NCI-H82 (cell line): ENCODE results near the gene SIRPA.
A peak's percentile ranks its signal among the peaks of the same experiment; 100 is the strongest.

Source experiments
- DNase-seq: peaks from one replicate; lab custom pipeline; 2025; lab: John Stamatoyannopoulos, UW

SIRPA gene

GRCh38 chr20:1933465-1933870 is 38.3 kb downstream of the SIRPA start:
- no peak for DNase-seq

DNA sequence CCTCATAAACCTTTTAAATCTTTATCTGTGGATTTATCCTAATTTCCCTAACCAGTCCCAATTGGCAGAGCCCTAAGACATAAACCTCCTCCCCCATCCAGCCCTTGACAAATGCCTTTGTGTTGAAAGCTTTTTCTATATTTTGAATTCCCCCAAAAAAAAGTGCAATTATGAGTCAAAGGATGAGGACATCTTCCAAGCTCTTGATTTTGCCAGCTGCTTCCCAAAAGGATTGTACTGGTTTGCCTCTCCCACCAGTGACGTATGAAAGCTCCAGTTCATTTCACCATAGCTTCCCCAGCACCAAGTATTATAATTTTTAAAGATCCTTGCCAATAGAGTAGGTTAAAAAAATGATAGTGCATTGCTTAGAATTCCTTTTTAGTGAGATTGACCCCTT is 38.9 kb downstream of the SIRPA start:
- no peak for DNase-seq

- DNase-seq = no peak
Measured at GRCh38 chr20:1934721-1935573, 39.7 kb downstream of the SIRPA start.

DNA sequence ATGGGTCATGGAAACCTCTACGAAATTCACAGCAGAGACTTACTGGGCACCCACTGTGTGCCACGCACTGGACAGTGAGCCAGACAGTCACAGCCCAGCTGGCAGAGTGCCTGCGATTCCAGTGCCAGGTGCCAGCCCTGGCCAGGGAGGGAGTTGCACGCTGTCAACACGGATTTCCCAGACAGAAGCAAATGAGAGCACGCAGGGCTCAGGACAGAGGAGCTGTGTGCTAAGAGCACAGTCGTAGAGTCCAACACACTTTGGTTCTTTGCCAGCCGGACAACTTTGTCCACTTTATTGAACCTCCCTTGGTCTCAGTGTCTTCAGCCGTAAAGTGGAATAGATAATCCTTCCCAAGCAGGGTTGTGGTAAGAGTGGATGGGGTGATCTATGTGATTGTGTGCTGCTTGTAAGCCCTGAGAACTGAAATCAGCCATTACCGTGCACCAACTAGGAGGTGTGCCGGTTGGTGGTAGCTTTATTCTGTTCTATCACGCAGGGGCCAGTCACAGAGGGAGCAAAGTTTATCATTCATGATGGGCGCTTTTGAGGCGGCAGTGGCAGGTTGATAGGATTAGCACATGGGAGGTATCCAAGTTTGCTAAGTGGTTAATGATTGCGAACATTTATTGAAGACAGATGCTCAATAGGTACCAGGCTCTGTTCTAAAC is 40.6 kb downstream of the SIRPA start:
- peak; percentile 4 for DNase-seq

GRCh38 chr20:1937316-1937976 is 42.2 kb downstream of the SIRPA start:
- no peak for DNase-seq

DNA sequence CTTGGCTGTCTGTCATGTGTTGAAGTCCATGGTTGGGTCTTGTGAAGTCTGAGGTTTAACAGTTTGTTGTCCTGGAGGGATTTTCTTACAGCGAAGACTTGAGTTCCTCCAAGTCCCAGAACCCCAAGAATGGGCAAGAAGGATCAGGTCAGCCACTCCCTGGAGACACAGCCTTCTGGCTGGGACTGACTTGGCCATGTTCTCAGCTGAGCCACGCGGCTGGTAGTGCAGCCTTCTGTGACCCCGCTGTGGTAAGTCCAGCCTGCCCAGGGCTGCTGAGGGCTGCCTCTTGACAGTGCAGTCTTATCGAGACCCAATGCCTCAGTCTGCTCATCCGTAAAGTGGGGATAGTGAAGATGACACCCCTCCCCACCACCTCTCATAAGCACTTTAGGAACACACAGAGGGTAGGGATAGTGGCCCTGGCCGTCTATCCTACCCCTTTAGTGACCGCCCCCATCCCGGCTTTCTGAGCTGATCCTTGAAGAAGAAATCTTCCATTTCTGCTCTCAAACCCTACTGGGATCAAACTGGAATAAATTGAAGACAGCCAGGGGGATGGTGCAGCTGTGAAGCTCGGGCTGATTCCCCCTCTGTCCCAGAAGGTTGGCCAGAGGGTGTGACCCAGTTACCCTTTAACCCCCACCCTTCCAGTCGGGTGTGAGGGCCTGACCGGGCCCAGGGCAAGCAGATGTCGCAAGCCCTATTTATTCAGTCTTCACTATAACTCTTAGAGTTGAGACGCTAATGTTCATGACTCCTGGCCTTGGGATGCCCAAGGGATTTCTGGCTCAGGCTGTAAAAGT is 43.5 kb downstream of the SIRPA start:
- DNase-seq = no peak

DNA sequence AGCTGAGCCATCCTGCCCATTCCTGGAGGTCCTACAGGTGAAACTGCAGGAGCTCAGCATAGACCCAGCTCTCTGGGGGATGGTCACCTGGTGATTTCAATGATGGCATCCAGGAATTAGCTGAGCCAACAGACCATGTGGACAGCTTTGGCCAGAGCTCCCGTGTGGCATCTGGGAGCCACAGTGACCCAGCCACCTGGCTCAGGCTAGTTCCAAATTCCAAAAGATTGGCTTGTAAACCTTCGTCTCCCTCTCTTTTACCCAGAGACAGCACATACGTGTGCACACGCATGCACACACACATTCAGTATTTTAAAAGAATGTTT is 44.0 kb downstream of the SIRPA start:
- no peak for DNase-seq

- DNase-seq = no peak
Measured at GRCh38 chr20:1940581-1940980, 45.4 kb downstream of the SIRPA start.

DNA sequence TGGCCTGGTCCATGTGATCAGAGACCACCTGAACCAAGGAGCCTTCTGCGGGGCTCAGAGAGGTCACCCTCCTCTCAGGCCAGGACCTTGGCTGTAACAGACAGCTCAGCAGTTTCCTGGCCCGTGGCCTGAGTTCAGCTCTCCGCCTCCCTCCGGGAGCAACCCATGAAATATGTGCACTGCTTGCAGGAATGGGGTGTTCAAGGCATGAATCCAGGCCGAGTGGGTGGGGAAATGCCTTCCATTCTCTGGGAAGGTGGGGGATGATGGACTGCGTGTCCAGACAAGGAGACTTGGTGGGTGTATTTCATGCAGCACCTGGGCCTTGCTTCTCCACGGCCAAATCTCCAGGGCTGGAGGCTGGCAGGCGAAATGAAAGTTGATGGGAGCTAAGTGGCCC is 46.0 kb downstream of the SIRPA start:
- DNase-seq = no peak

DNA sequence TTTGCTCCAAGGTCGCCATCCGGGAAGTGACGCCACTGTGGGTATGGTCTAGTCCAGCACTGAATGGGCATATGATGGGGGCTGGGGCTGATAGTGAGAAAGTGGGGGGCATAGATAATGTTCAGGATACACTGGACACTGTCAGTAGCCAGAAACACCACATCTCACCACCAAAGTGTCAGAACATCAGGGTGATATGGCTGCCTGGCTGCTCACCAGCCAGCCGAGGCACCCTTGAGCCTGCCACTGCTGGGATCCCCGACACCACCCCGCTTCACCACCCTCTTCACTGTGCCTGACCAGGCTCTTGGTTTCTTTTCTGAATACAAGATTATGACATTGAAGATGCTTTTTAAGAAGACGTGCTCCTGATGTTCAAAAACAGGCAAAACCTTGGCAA is 46.9 kb downstream of the SIRPA start:
- DNase-seq = no peak

GRCh38 chr20:1942486-1943274 is 47.5 kb downstream of the SIRPA start:
- no peak for DNase-seq

DNA sequence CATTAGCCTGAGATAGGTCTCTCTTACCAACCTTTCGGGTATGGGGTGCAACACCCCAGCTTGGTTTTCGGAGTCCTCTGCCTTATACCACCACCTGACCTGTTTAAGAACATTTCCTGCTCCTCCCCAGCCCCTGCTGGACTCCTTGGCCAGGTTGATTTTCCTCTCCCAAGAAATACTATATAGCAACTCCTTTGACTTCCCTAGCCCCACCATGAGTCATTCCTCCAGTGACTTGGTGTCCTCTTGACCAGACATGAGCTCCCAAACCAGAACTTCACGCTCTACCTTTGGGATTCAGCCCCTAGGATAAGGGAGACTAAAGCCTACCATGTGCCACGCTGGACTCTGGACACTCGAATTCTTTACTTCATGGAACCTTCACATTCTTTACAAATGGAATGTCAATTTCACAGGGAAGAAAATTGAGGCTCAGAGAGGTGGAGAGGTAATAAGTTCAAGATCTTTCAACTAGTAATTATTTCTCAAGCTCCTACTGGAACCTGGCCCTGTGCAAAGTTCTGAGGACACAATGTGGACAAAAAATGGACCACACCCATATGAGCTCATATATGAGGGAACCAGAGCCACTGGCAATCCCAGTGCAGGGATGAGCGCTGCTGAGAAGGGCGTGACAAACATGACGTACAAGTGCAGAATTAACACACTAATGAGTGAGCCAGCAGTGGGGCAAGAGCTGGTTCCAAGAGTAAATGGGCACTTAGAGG is 48.2 kb downstream of the SIRPA start:
- DNase-seq = no peak

DNA sequence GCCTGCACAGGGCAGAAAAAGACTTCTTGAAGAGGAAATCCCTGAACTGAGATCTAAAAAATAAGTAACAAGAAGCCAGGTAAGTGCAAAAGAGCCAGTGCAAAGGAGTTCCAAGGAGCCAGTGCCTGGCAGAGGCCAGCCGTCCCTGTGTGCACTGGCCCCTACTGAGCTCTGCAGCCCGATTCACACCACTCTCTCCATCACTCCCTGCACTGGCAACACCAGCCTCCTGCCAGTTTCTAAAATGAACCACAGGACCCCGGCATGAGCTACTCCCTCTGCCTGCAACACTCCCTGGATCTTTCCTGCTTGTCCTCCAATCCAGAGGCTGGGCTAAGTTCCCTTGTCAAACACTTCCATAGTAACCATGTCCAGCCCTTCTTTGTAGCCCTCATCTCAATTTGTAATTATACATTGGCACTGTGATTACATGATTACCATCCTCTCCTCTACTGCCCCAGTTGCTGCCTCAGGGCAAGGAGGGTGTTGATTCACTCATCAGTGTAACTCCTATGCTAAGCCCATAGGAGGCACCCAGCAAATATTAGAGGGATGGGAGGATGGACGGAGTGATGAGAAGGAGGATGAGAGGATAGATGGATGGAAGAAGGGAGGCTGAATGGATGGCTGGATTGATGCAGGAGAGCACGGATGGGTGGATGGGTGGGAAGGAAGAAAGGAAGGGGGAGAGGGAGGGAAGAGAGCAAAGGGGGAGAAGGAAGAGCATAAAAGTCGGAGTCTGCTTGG is 49.3 kb downstream of the SIRPA start:
- no peak for DNase-seq

DNA sequence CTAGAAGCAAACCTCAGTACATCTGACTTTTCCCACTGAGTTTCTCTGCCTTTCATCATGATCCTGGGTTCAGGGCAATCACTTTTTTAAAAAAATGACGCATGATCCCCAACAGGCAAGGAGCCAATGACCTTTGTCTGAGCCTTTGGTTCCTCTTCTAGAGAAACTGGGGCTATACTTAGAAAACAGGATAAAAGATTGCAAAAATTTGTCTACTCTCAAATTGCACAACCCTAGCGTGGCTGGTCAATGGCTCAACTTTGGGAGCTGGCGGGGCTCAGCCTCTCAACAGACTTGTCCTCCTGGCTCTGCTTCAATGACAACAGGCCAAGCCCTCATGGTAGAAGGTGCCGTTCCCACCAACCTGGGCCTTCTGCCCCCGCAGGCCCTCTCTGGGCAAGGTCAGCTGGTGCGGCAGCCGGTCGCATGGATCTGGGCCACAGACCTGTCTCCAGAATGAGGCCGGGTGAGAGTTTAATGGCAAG is 50.0 kb downstream of the SIRPA start:
- no peak for DNase-seq

- no peak for DNase-seq
Measured at GRCh38 chr20:1945660-1946059, 50.5 kb downstream of the SIRPA start.

- no peak for DNase-seq
Measured at GRCh38 chr20:1946442-1946761, 51.2 kb downstream of the SIRPA start.

DNA sequence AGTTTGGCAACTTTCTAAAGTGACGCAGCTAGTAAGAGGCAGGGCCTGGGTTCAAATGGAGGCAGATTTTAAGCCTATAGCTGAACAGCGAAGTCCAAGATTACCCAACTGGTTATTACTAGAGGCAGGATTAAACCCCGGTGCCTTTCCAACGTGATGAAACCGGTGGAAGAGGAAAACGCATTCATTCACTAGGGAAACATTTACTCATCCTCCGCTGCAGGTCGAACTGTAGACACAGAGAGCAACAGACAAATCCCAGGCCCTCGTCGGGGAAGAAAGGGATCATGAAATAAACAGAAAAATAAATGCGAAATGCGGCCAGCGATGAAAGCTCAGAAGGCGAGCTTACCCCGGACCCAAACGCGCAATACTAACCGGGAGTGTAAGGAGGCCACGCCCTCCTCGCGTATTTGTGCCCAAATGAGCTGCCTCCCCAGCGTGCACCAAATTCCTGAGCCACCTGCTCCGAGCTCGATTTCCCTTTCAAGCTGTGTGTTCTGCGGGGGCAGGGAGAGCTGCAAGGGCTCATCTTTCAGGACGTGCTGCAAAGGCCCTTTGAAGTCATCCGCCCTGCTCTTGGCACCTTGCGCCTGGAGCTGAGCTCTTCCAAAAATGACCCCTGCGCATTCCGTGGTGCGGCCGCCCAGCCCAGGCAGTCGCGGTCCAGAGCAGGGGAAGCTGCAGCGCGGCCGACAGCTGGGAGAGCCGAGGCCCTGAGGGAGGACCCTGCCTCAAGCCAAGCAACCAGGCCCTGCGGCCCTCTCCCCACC is 51.7 kb downstream of the SIRPA start:
- no peak for DNase-seq

- no peak for DNase-seq
Measured at GRCh38 chr20:1947535-1947846, 52.3 kb downstream of the SIRPA start.

GRCh38 chr20:1949347-1950100 is 54.3 kb downstream of the SIRPA start:
- no peak for DNase-seq
